Measurements from ENCODE around the gene LRMDA. TPM values are rescaled to one million over a fixed set of nuclear protein-coding genes. Genes with fewer than 3 reads are reported as not detected.

Gene LRMDA
- total RNA-seq, 1 donor from 2014 or later: 0.19 TPM

- Mint-ChIP-seq H3K9me3 (ENCODE audit: unreplicated experiment) (no peaks in the 10 kb centered on the region), H3K4me1 (ENCODE audit: unreplicated experiment) (peaks cover 50% of the 10 kb centered on the region), H3K27me3 (ENCODE audit: unreplicated experiment) (peaks cover 3% of the 10 kb centered on the region), H3K4me3 (ENCODE audit: unreplicated experiment) (no peak overlapping the region), H3K36me3 (ENCODE audit: unreplicated experiment) (no peaks in the 10 kb centered on the region), H3K27ac (ENCODE audit: unreplicated experiment) (no peak overlapping the region)
- DNase-seq (ENCODE audit: extremely low spot score, unreplicated experiment): no peak
- no peak for TF ChIP-seq CTCF (IDR thresholded peaks at IDR 0.05)
These were observed 686.5 kb downstream of the LRMDA start for GRCh38 chr10:76117949-76118348.

GRCh38 chr10:76119036-76119435, 687.6 kb downstream of the LRMDA start:
- no peak overlapping the region for H3K27ac Mint-ChIP-seq (ENCODE audit: unreplicated experiment)
- no peak for DNase-seq (ENCODE audit: extremely low spot score, unreplicated experiment)
- no peak overlapping the region for H3K4me3 Mint-ChIP-seq (ENCODE audit: unreplicated experiment)
- H3K27me3 Mint-ChIP-seq (ENCODE audit: unreplicated experiment): peaks cover 7% of the 10 kb centered on the region
- no peaks in the 10 kb centered on the region for H3K9me3 Mint-ChIP-seq (ENCODE audit: unreplicated experiment)
- H3K4me1 Mint-ChIP-seq (ENCODE audit: unreplicated experiment): peaks cover 39% of the 10 kb centered on the region
- TF ChIP-seq CTCF (IDR thresholded peaks at IDR 0.05): no peak
- no peaks in the 10 kb centered on the region for H3K36me3 Mint-ChIP-seq (ENCODE audit: unreplicated experiment)

GRCh38 chr10:76119515-76119914, 688.1 kb downstream of the LRMDA start:
- Mint-ChIP-seq H3K9me3 (ENCODE audit: unreplicated experiment) (no peaks in the 10 kb centered on the region), H3K36me3 (ENCODE audit: unreplicated experiment) (no peaks in the 10 kb centered on the region), H3K27ac (ENCODE audit: unreplicated experiment) (no peak overlapping the region), H3K4me3 (ENCODE audit: unreplicated experiment) (no peak overlapping the region), H3K4me1 (ENCODE audit: unreplicated experiment) (peaks cover 35% of the 10 kb centered on the region), H3K27me3 (ENCODE audit: unreplicated experiment) (peaks cover 7% of the 10 kb centered on the region)
- no peak for DNase-seq (ENCODE audit: extremely low spot score, unreplicated experiment)
- TF ChIP-seq CTCF (IDR thresholded peaks at IDR 0.05): no peak

DNA sequence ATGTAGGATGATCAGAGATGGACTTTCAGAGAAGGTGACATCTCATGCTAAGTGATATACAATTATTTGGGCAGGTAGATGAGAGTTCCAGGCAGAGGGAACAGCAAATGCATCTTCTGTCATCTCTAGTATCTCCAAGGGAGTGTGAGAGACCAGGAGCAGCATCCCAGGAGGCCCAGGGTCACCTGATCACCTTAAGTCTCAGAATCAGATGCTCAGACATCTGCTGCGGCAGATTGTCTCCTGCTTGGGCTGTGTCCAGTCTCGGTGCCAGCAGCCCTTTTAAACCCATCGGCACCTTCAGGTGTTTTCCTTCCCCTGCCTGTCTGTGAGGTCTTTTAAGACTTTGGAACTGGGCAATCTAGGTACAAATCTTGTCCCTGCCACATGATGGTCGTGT, 690.6 kb downstream of the LRMDA start:
- peaks cover 29% of the 10 kb centered on the region for H3K4me1 Mint-ChIP-seq (ENCODE audit: unreplicated experiment)
- H3K9me3 Mint-ChIP-seq (ENCODE audit: unreplicated experiment): no peaks in the 10 kb centered on the region
- peaks cover 19% of the 10 kb centered on the region for H3K27me3 Mint-ChIP-seq (ENCODE audit: unreplicated experiment)
- H3K36me3 Mint-ChIP-seq (ENCODE audit: unreplicated experiment): no peaks in the 10 kb centered on the region
- no peak overlapping the region for H3K27ac Mint-ChIP-seq (ENCODE audit: unreplicated experiment)
- H3K4me3 Mint-ChIP-seq (ENCODE audit: unreplicated experiment): no peak overlapping the region
- TF ChIP-seq CTCF (IDR thresholded peaks at IDR 0.05): no peak
- no peak for DNase-seq (ENCODE audit: extremely low spot score, unreplicated experiment)

DNA sequence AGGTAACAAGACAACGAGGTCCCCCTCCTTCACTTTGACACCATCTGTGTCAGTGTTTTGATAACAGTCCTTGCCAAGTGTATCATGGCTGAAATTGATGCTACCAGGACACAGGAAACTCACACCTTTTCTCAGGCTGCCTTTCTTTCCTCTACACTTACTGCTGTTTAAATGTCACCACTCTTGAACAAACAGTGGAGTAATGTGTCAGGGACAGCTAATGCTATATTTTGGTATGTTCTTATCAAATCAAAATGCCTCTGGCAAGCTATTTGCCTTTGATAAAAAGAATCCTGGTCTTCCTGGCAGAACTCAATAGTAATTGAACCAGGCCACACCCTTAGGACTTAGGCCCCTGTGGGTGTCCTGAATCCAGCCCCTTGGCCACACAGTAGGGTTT, 692.9 kb downstream of the LRMDA start:
- Mint-ChIP-seq H3K27ac (ENCODE audit: unreplicated experiment) (no peak overlapping the region), H3K36me3 (ENCODE audit: unreplicated experiment) (no peaks in the 10 kb centered on the region), H3K27me3 (ENCODE audit: unreplicated experiment) (peaks cover 31% of the 10 kb centered on the region), H3K4me1 (ENCODE audit: unreplicated experiment) (peaks cover 22% of the 10 kb centered on the region), H3K4me3 (ENCODE audit: unreplicated experiment) (no peak overlapping the region), H3K9me3 (ENCODE audit: unreplicated experiment) (no peaks in the 10 kb centered on the region)
- TF ChIP-seq CTCF (IDR thresholded peaks at IDR 0.05): no peak
- DNase-seq (ENCODE audit: extremely low spot score, unreplicated experiment): no peak
